ENCODE data around the gene FBXO2. TPM values are rescaled to one million over a fixed set of nuclear protein-coding genes. Genes with fewer than 3 reads are reported as not detected.

Gene FBXO2
- total and polyA plus RNA-seq, 9 of the 15 experiments (the other 6 are each of a cell fraction or from before 2014, with no cell fraction given), result 0.04 to 1.9 (median 0.27) TPM

DNA sequence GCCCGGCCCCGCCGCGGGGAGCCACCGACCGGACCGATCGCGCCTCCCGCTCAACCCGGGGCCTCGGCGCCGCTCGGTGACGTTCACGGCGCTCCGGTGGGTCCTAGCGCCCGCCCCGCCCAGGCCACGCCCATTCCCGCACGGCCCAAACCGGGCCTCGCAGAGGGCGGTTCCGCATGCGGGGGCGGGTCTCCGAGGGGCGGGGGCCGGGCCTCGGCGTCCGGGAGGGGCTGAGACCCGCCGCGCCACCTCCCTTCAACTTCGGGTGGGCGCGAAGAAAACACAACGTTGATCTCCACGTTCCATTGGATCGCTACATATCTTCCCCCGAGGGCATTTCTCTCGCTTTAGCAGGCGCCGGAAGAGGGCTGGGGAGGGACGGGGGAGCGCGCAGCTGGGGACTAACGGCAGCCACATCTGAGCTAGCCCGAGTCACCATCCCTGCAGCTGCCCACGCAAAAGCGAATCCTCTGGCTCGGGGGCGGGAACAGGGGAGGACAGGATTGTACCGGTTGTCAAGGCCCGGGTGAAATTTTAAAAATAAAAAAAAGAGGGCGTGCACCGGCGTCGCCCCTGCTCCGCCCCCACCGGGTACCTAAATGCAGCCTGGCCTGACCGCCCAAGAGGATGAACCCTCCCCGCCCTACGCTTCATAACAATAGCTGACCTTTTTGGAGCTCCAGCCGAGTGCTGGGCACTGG, 27.0 kb upstream of the FBXO2 start, which contains the start of gene MAD2L2 (continued):
- TF ChIP-seq, protein P1, sequence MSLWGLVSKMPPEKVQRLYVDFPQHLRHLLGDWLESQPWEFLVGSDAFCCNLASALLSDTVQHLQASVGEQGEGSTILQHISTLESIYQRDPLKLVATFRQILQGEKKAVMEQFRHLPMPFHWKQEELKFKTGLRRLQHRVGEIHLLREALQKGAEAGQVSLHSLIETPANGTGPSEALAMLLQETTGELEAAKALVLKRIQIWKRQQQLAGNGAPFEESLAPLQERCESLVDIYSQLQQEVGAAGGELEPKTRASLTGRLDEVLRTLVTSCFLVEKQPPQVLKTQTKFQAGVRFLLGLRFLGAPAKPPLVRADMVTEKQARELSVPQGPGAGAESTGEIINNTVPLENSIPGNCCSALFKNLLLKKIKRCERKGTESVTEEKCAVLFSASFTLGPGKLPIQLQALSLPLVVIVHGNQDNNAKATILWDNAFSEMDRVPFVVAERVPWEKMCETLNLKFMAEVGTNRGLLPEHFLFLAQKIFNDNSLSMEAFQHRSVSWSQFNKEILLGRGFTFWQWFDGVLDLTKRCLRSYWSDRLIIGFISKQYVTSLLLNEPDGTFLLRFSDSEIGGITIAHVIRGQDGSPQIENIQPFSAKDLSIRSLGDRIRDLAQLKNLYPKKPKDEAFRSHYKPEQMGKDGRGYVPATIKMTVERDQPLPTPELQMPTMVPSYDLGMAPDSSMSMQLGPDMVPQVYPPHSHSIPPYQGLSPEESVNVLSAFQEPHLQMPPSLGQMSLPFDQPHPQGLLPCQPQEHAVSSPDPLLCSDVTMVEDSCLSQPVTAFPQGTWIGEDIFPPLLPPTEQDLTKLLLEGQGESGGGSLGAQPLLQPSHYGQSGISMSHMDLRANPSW (CRISPR knock-in tag; IDR thresholded peaks at IDR 0.05), result no peak
- TF ChIP-seq U2AF2 (optimal IDR thresholded peaks at IDR 0.05; ENCODE audit: low read depth, low read length), result no peak
- TF ChIP-seq CHCHD3 (CRISPR knock-in tag; IDR thresholded peaks at IDR 0.05), result no peak
- TF ChIP-seq MEF2A (IDR thresholded peaks at IDR 0.05; ENCODE audit: control insufficient read depth, low read depth, low read length), result no peak
- TF ChIP-seq PML (IDR thresholded peaks at IDR 0.05; ENCODE audit: low read length), result peak; percentile 52
- TF ChIP-seq MAFF (IDR thresholded peaks at IDR 0.05; ENCODE audit: low read length), result no peak
- TF ChIP-seq, protein P2, sequence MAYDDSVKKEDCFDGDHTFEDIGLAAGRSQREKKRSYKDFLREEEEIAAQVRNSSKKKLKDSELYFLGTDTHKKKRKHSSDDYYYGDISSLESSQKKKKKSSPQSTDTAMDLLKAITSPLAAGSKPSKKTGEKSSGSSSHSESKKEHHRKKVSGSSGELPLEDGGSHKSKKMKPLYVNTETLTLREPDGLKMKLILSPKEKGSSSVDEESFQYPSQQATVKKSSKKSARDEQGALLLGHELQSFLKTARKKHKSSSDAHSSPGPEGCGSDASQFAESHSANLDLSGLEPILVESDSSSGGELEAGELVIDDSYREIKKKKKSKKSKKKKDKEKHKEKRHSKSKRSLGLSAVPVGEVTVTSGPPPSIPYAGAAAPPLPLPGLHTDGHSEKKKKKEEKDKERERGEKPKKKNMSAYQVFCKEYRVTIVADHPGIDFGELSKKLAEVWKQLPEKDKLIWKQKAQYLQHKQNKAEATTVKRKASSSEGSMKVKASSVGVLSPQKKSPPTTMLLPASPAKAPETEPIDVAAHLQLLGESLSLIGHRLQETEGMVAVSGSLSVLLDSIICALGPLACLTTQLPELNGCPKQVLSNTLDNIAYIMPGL (CRISPR knock-in tag; IDR thresholded peaks at IDR 0.05), result peak; percentile 31; the same call in 1 of the 2 replicates
- no peak for TF ChIP-seq YBX1 (IDR thresholded peaks at IDR 0.05)
- no peak for TF ChIP-seq TRIM28 (IDR thresholded peaks at IDR 0.05)
- no peak for TF ChIP-seq BMI1 (IDR thresholded peaks at IDR 0.05; ENCODE audit: low read length)
- TF ChIP-seq, protein P3, sequence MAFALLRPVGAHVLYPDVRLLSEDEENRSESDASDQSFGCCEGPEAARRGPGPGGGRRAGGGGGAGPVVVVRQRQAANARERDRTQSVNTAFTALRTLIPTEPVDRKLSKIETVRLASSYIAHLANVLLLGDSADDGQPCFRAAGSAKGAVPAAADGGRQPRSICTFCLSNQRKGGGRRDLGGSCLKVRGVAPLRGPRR (CRISPR knock-in tag; IDR thresholded peaks at IDR 0.05), result no peak
- no peak for TF ChIP-seq PCBP2 (IDR thresholded peaks at IDR 0.05; ENCODE audit: low read depth, low read length, poor library complexity, severe bottlenecking)
- TF ChIP-seq, protein P4, sequence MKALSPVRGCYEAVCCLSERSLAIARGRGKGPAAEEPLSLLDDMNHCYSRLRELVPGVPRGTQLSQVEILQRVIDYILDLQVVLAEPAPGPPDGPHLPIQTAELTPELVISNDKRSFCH (CRISPR knock-in tag; IDR thresholded peaks at IDR 0.05), result no peak
- TF ChIP-seq, protein P4 (tag; IDR thresholded peaks at IDR 0.05), result no peak
- TF ChIP-seq GABPB2 (CRISPR knock-in tag; conservative IDR thresholded peaks at IDR 0.05), result no peak
- TF ChIP-seq PYGO2 (tag; IDR thresholded peaks at IDR 0.05), result no peak
- peak; percentile 49 for TF ChIP-seq TBP (optimal IDR thresholded peaks at IDR 0.05; ENCODE audit: low read depth, low read length)
- no peak for TF ChIP-seq CBX8 (IDR thresholded peaks at IDR 0.05; ENCODE audit: borderline replicate concordance, extremely low read depth, low read depth, low read length, poor library complexity, severe bottlenecking)
- no peak for TF ChIP-seq NR3C1 (CRISPR knock-in tag; IDR thresholded peaks at IDR 0.05)
- TF ChIP-seq, protein P5, sequence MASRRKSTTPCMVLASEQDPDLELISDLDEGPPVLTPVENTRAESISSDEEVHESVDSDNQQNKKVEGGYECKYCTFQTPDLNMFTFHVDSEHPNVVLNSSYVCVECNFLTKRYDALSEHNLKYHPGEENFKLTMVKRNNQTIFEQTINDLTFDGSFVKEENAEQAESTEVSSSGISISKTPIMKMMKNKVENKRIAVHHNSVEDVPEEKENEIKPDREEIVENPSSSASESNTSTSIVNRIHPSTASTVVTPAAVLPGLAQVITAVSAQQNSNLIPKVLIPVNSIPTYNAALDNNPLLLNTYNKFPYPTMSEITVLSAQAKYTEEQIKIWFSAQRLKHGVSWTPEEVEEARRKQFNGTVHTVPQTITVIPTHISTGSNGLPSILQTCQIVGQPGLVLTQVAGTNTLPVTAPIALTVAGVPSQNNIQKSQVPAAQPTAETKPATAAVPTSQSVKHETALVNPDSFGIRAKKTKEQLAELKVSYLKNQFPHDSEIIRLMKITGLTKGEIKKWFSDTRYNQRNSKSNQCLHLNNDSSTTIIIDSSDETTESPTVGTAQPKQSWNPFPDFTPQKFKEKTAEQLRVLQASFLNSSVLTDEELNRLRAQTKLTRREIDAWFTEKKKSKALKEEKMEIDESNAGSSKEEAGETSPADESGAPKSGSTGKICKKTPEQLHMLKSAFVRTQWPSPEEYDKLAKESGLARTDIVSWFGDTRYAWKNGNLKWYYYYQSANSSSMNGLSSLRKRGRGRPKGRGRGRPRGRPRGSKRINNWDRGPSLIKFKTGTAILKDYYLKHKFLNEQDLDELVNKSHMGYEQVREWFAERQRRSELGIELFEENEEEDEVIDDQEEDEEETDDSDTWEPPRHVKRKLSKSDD (conservative IDR thresholded peaks at IDR 0.05; ENCODE audit: low read length), result peak; percentile 40

Measured in K562 (cell line).